Stimulated activated effector memory CD8-positive, alpha-beta T cell treated with anti-CD3 and anti-CD28 coated beads, Interleukin-12 subunit alpha, Interleukin-12 subunit beta, amount 100 ng/mL, for 72 hours (primary cell): ENCODE results near the gene LRFN3.
"Not testable (repeated sequence)": the region's sequence is repeated elsewhere in the genome, so short reads cannot be mapped to it uniquely, and the experiment has no call there.

Experiments
- ATAC-seq: fragments of 150-1000 bp; cut with Tn5 transposase; 2 replicates; pipeline ENCODE4 v1.10.0; 2021
- DNase-seq, 2 donors: peaks; one replicate each; pipeline ENCODE4 v3.0.0; 2021 to 2022; ENCODE audit warnings: low spot score in 2 of 2
- H3K27ac Mint-ChIP-seq: one replicate; pipeline ENCODE4 v1.8.0; 2022; ENCODE audit warnings: mild to moderate bottlenecking, mixed read lengths
- H3K36me3 Mint-ChIP-seq: one replicate; pipeline ENCODE4 v1.8.0; 2022; ENCODE audit warnings: mild to moderate bottlenecking, mixed read lengths
- H3K4me1 Mint-ChIP-seq: one replicate; pipeline ENCODE4 v1.8.0; 2022; ENCODE audit warnings: mixed read lengths
- H3K4me3 Mint-ChIP-seq: one replicate; pipeline ENCODE4 v1.8.0; 2022; ENCODE audit warnings: mild to moderate bottlenecking, mixed read lengths
- H3K9me3 Mint-ChIP-seq: one replicate; pipeline ENCODE4 v1.8.0; 2022; ENCODE audit warnings: mixed read lengths

LRFN3 gene

DNA sequence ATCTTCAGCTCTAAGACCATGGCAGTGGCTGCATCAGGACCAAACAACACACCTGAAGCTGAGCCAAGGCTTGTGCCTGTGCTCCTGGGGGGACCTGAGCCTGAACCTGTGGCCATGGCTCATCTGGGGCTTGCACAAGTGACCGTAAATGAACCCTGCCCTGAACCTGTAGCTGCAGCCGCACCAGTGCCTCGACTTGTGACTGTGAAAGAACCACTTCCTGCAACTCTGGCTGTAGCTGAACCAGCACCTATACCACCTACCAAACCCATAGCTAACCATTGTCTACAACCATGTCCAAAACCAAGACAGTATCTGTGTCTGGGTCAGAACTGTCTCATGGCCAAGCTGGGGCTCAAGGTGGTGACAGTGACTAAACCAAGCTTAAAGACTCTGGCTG is 30.6 kb downstream of the LRFN3 start:
- no peaks in the 10 kb centered on the region for H3K36me3 Mint-ChIP-seq
- H3K4me1 Mint-ChIP-seq, result peaks cover 29% of the 10 kb centered on the region
- H3K27ac Mint-ChIP-seq, result no peak overlapping the region
- no peaks in the 10 kb centered on the region for H3K9me3 Mint-ChIP-seq
- no peak overlapping the region for H3K4me3 Mint-ChIP-seq
- ATAC-seq, result peak; percentile 75
- DNase-seq, result no peak

GRCh38 chr19:35973487-35973886 is 37.3 kb downstream of the LRFN3 start:
- no peak for DNase-seq
- Mint-ChIP-seq H3K36me3 (no peaks in the 10 kb centered on the region), H3K9me3 (no peaks in the 10 kb centered on the region), H3K4me3 (no peak overlapping the region), H3K4me1 (peaks cover 9% of the 10 kb centered on the region), H3K27ac (no peak overlapping the region)
- no peak for ATAC-seq

DNA sequence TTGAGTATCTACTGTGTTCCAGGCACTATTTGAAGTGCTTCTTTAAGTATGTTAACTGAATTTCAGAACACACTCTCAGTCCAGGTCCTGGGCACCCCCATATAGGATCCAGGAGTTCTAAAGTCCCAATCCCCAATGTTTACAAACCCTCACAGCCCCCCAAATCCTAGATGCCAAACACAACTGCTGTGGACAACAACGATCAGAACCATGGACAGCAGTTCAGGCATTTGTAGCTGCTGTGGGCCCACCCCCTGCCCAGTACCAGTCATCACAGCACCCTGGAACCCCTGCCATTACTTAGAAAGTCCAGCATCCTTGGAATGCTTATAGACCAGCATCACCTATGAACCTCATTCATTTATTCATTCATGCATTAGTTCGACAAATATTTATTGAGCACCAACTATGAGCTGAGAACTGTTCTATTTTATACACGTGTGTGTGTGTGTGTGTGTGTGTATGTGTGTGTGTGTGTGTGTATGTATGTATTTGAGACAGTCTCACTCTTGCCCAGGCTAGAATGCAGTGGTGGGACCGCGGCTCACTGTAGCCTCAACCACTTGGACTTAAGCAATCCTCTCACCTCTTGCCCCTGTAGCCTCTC is 39.5 kb downstream of the LRFN3 start:
- Mint-ChIP-seq H3K36me3 (no peaks in the 10 kb centered on the region), H3K4me1 (no peaks in the 10 kb centered on the region), H3K27ac (no peak overlapping the region), H3K9me3 (no peaks in the 10 kb centered on the region), H3K4me3 (no peak overlapping the region)
- ATAC-seq (no peak), DNase-seq (no peak)

- Mint-ChIP-seq H3K9me3 (no peaks in the 10 kb centered on the region), H3K27ac (no peak overlapping the region), H3K36me3 (no peaks in the 10 kb centered on the region), H3K4me1 (no peaks in the 10 kb centered on the region), H3K4me3 (no peak overlapping the region)
- ATAC-seq, result peak; percentile 73
- DNase-seq, result peak in 1 of 2 donors; percentile 61
These were observed 41.5 kb downstream of the LRFN3 start for GRCh38 chr19:35977446-35978222.

GRCh38 chr19:35978271-35978670 is 42.1 kb downstream of the LRFN3 start:
- ATAC-seq, result no peak
- H3K4me3 Mint-ChIP-seq, result no peak overlapping the region
- no peak overlapping the region for H3K27ac Mint-ChIP-seq
- no peaks in the 10 kb centered on the region for H3K36me3 Mint-ChIP-seq
- no peak for DNase-seq
- H3K4me1 Mint-ChIP-seq, result no peaks in the 10 kb centered on the region
- H3K9me3 Mint-ChIP-seq, result no peaks in the 10 kb centered on the region

- Mint-ChIP-seq H3K27ac (no peak overlapping the region), H3K4me1 (no peaks in the 10 kb centered on the region), H3K4me3 (no peak overlapping the region), H3K36me3 (no peaks in the 10 kb centered on the region), H3K9me3 (no peaks in the 10 kb centered on the region)
- no peak for DNase-seq
- no peak for ATAC-seq
These were observed 42.7 kb downstream of the LRFN3 start for GRCh38 chr19:35978832-35979365.

GRCh38 chr19:35980997-35981396 is 44.8 kb downstream of the LRFN3 start:
- not testable (repeated sequence) for H3K27ac Mint-ChIP-seq, DNase-seq, H3K9me3 Mint-ChIP-seq, ATAC-seq, H3K4me1 Mint-ChIP-seq, H3K4me3 Mint-ChIP-seq, H3K36me3 Mint-ChIP-seq

- no peak overlapping the region for H3K4me3 Mint-ChIP-seq
- no peak overlapping the region for H3K27ac Mint-ChIP-seq
These were observed 47.0 kb downstream of the LRFN3 start for GRCh38 chr19:35983177-35983576.

GRCh38 chr19:35986111-35986510 is 49.9 kb downstream of the LRFN3 start:
- peaks cover 5% of the 10 kb centered on the region for H3K4me1 Mint-ChIP-seq
- no peaks in the 10 kb centered on the region for H3K9me3 Mint-ChIP-seq
- no peak for ATAC-seq
- no peak overlapping the region for H3K27ac Mint-ChIP-seq
- no peaks in the 10 kb centered on the region for H3K36me3 Mint-ChIP-seq
- peak overlapping the region; percentile 55 for H3K4me3 Mint-ChIP-seq
- DNase-seq, result no peak

More at GRCh38 chr19:35983177-35983576, 47.0 kb downstream of the LRFN3 start:
- Mint-ChIP-seq H3K36me3 (no peaks in the 10 kb centered on the region), H3K4me1 (peaks cover 5% of the 10 kb centered on the region), H3K9me3 (no peaks in the 10 kb centered on the region)
- no peak for ATAC-seq
- DNase-seq, result no peak

- DNase-seq (no peak), ATAC-seq (peak; percentile 58)
- Mint-ChIP-seq H3K9me3 (no peaks in the 10 kb centered on the region), H3K4me1 (peaks cover 5% of the 10 kb centered on the region), H3K27ac (no peak overlapping the region), H3K36me3 (no peaks in the 10 kb centered on the region), H3K4me3 (peak overlapping the region; percentile 55)
These were observed 50.7 kb downstream of the LRFN3 start for GRCh38 chr19:35986664-35987570.

DNA sequence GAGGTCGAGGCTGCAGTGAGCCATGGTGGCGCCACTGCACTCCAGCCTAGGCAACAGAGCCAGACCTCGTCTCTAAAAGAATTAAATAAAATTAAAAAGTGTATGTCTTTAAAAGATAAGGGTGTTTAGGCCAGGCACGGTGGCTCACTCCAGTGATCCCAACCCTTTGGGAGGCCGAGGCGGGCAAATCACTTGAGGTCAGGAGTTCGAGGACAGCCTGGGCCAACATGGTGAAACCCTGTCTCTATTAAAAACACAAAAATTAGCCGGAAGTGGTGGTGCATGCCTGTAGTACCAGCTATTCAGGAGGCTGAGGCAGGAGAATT is 51.4 kb downstream of the LRFN3 start:
- no peak for DNase-seq
- no peak for ATAC-seq
- Mint-ChIP-seq H3K36me3 (no peaks in the 10 kb centered on the region), H3K9me3 (no peaks in the 10 kb centered on the region), H3K4me1 (peaks cover 5% of the 10 kb centered on the region), H3K4me3 (peak overlapping the region; percentile 55), H3K27ac (no peak overlapping the region)

GRCh38 chr19:35988824-35989223 is 52.6 kb downstream of the LRFN3 start:
- no peak overlapping the region for H3K27ac Mint-ChIP-seq
- H3K4me3 Mint-ChIP-seq, result no peak overlapping the region
- no peaks in the 10 kb centered on the region for H3K36me3 Mint-ChIP-seq
- H3K9me3 Mint-ChIP-seq, result no peaks in the 10 kb centered on the region
- ATAC-seq (no peak), DNase-seq (no peak)
- peaks cover 5% of the 10 kb centered on the region for H3K4me1 Mint-ChIP-seq

DNA sequence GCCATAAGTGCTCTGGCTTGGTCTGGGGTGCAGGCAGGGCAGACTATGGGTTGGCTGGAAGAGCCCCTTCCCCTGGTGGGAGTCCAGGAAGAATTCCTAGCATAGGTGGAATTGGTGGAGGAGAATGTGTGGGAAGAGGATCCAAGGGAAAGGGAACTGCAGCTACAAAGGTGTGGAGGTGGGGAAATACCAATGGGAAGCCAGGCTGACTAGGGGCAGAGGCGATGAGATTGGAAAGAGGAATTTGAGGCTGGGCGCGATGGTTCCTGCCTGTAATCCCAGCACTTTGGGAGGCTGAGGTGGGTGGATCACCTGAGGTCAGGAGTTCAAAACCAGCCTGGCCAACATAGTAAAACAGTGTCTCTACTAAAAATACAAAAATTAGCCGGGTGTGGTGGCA is 54.0 kb downstream of the LRFN3 start:
- Mint-ChIP-seq H3K4me3 (no peak overlapping the region), H3K36me3 (peaks cover 6% of the 10 kb centered on the region), H3K4me1 (peaks cover 11% of the 10 kb centered on the region), H3K9me3 (no peaks in the 10 kb centered on the region), H3K27ac (no peak overlapping the region)
- DNase-seq, result no peak
- no peak for ATAC-seq

- peaks cover 6% of the 10 kb centered on the region for H3K36me3 Mint-ChIP-seq
- H3K27ac Mint-ChIP-seq, result no peak overlapping the region
- peaks cover 16% of the 10 kb centered on the region for H3K4me1 Mint-ChIP-seq
- DNase-seq (no peak), ATAC-seq (no peak)
- no peaks in the 10 kb centered on the region for H3K9me3 Mint-ChIP-seq
- H3K4me3 Mint-ChIP-seq, result no peak overlapping the region
These were observed 54.9 kb downstream of the LRFN3 start for GRCh38 chr19:35990771-35991730.
